Measurements from ENCODE around the gene MGMT.

Gene MGMT

GRCh38 chr10:129702605-129703004, 235.6 kb downstream of the MGMT start:
- TF ChIP-seq CTCF (IDR thresholded peaks at IDR 0.05; ENCODE audit: low read depth, low read length), result no peak
- no peak for DNase-seq (ENCODE audit: extremely low read depth, low read depth)

- no peak for DNase-seq (ENCODE audit: extremely low read depth, low read depth)
- TF ChIP-seq CTCF (IDR thresholded peaks at IDR 0.05; ENCODE audit: low read depth, low read length), result no peak
Observed at GRCh38 chr10:129703287-129704137, 236.5 kb downstream of the MGMT start.

- DNase-seq (ENCODE audit: extremely low read depth, low read depth), result no peak
- no peak for TF ChIP-seq CTCF (IDR thresholded peaks at IDR 0.05; ENCODE audit: low read depth, low read length)
Observed at GRCh38 chr10:129704225-129704624, 237.2 kb downstream of the MGMT start.

GRCh38 chr10:129704786-129705525, 237.9 kb downstream of the MGMT start:
- no peak for TF ChIP-seq CTCF (IDR thresholded peaks at IDR 0.05; ENCODE audit: low read depth, low read length)
- no peak for DNase-seq (ENCODE audit: extremely low read depth, low read depth)

- TF ChIP-seq CTCF (IDR thresholded peaks at IDR 0.05; ENCODE audit: low read depth, low read length), result no peak
- no peak for DNase-seq (ENCODE audit: extremely low read depth, low read depth)
Observed at GRCh38 chr10:129705676-129706075, 238.6 kb downstream of the MGMT start.

- DNase-seq (ENCODE audit: extremely low read depth, low read depth), result no peak
- TF ChIP-seq CTCF (IDR thresholded peaks at IDR 0.05; ENCODE audit: low read depth, low read length), result no peak
Observed at GRCh38 chr10:129706081-129706480, 239.0 kb downstream of the MGMT start.

GRCh38 chr10:129706523-129706922, 239.5 kb downstream of the MGMT start:
- no peak for TF ChIP-seq CTCF (IDR thresholded peaks at IDR 0.05; ENCODE audit: low read depth, low read length)
- DNase-seq (ENCODE audit: extremely low read depth, low read depth), result no peak
